ENCODE measurements around the gene FAM193B.
A peak's percentile ranks its signal among the peaks of the same experiment; 100 is the strongest.
"Not testable (repeated sequence)": the region's sequence is repeated elsewhere in the genome, so short reads cannot be mapped to it uniquely, and the experiment has no call there.

The FAM193B gene

DNA sequence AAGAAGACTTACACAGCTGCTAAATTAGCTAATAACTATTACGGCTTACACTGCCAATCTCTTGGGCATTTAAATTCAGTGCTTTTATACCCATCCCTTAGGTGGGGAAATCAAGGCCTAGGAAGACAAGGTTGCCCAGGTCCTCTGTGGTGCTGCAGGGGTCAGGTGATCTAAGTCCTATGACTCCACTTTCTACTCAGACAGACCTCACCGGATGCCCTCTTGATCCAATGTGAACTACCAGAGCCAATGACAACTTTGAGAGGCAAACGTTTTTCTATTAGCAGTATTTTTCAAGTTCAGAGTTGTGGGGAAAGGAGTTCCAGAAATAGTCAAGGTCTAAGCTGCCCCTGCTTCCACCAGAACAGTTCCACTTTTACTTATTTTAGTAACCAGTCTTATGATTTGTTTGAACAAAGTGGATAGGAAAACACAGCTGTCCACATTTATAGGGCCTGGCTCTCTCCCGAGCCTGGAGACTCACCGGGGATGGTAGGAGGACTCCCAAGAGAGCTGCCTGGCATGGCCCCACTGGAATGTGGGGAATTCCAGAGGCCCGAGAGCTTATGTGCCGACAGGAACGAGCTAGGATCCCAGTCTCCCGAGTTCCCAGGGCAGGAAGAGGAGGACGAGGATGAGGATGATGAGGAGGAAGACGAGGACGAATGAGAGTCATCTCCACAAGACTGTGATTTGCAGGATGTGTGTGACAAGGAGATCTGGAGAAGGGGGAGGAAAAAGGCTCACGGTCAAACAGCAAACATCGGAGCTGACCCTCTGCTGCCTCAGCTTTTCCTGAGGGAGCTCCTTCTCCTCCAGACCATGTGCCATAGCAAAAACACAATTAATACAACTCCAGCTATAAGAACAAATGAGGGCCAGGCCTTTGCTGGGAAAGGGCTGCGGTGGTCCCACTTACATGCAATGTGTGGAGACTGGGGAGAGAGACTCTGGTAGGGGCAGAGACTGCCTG, 16.7 kb downstream of the FAM193B start:
- no peak for DNase-seq (ENCODE audit: low spot score)

DNA sequence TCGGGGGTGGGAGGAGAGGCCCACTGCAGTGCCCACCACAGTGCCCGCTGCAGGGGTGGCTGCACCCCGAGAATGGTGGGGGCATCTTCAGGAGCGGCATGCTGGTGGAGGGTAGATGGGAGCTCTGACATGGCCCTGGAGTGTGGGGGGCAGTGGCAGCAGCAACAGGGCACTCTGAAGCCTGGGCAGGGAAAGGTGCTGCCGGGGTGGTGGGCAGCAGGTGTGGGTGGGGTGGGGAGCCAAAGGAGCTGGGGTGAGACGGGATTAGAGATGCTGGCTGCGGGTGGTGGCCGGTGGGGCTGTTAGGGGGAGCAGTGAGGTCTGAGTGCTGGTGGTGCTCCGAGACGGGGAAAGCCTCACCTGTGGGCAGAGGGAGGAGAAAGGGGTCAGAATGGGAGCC, 18.0 kb downstream of the FAM193B start:
- no peak for DNase-seq (ENCODE audit: low spot score)

DNA sequence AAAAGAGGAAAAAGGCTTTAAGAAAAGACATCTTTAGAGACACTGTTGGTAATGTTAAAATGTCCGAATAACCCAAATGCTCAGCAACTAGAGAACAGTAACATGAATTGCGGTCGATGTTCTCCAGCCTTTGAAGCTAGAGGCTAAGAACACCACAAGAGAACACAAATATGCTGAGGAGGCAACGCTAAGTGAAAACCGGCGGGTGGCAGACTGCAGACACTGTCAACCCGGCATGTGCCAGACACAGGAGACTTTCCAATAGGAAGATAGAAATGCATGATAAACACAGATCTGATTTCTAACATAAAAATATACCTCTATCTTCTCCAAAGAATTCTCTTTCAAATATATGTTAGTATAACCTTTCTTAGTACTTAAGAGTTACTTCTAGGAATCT, 19.2 kb downstream of the FAM193B start:
- no peak for DNase-seq (ENCODE audit: low spot score)

DNA sequence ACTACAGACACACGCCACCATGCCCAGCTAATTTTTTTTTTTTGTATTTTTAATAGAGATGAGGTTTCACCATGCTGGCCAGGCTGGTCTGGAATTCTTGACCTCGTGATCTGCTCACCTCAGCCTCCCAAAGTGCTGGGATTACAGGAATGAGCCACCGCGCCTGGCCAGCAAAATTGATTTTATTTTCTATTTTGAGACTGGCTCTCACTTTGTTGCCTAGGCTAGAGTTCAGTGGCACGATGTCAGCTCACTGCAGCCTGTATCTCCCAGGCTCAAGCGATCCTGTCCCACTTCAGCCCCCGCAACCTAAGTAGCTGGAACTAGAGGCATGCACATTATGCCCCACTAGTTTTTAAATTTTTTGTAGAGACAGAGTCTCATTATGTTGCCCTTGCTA, 19.9 kb downstream of the FAM193B start:
- not testable (repeated sequence) for DNase-seq (ENCODE audit: low spot score)

DNA sequence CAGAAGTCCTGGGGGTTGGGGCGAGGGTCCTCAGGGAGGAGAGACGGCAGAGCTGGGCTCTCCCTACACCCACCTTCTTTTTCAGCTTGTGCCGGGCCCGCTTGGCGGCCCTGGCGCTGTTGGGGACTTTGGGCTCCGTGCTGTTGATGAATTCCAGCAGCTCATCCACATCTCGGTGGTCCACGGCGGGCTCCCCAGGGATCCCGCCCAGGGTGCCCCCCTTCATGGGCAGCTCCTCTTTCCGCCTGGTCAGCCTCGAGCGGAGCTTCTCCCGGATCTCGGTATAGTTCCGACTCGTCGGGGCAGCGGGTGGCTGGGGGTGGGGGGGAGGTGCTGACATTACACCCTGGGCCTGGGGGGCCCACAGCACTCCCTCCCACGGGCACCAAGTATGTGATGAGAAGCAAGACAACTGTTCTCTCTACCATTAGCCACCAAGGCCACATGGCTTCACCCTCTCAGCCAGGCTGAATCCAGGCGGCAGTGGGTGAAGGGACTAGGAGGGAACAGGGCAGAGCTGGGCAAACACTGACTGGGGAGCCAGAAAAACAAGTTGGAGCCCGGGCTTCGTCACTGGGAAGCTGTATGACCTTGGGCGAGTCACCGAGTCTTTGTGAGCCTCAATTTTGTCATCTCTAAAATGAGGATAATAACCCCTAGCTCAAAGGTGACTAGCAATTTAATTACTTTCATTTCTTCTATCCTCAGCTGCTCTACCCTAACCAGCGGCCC, 23.0 kb downstream of the FAM193B start:
- no peak for DNase-seq (ENCODE audit: low spot score)

DNA sequence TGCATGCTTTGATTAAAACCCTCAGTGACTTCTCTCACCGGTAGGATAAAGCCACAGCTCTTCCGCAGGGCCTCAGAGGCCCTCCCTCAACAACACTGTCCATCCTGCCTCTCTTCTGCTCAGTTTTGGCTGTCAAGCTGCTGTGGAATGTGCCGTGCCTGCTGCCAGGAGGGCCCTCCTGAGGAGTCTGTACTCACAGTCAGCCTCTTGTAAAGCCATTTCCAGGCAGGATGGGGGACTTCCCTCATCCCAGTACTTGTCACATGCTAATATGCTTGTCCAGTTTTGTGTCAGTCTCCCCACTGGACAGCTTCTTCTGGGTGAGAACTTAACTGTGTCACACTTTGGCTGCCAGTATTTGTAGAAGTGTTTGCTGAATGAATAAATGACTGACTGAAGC, 23.7 kb downstream of the FAM193B start:
- no peak for DNase-seq (ENCODE audit: low spot score)

DNA sequence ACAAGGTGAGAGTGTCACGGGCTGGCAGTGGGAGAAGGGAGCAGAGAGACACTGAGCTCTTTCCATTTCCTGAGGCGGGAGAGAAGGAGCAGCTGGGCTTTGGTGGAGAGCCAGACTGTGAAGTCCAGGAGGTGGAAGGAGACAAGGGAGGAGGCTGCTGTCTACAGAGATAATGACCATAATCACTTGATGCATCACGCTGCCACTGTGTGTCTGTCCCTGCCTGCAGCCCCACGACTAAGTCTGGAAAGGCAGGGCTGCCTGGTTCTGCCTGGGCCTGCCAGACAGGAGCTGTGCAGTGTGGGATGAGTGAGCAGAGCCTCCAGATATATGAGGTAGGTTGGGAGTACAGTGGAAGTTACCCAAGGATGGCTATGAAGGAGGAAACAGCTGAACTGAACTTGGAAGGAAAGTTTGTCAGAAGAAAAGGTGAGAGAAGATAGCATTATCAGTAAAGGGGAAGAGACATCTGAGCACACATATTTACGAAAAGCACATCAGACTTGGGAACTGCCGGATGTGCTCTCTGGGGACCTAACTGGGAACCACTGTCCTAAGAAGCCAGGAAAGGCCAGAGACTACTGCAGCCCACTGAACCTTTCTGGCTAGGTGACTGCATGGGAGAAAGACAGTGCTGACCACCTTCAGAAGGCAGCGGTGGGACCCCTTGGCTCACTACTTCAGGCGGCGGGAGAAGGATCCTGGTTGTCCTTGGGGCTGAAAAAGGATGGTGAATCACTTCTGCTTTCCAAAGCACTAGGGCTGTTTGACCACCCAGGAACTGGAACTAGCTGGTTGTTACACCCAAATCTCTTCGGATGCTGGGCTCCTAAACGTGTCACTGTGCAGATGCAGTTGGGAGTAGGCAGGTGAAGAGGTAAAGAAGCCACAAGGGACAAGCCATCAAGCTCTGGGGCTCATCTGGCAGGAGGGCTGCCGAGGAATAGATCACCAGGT, 24.8 kb downstream of the FAM193B start:
- DNase-seq (ENCODE audit: low spot score), result no peak

DNA sequence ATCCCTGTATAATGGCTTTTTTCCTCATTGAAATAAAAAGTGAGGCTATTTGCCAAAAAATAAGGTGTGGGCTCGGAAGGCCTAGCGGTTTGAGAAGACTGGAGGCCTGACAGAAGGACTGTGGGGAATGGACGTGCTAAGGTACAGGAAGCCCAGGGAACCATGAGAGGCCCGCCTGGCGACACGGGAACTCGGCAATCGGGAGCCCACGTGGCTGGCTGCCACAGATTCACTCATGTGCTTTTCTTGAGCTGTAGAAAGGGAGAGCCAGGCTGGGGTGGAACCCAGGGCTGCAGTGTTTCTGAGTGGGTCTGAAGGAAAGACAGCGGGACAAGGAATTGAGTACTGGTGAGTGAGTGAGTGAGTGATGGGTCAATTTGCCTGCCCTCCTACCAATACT, 25.7 kb downstream of the FAM193B start:
- DNase-seq (ENCODE audit: low spot score), result no peak

DNA sequence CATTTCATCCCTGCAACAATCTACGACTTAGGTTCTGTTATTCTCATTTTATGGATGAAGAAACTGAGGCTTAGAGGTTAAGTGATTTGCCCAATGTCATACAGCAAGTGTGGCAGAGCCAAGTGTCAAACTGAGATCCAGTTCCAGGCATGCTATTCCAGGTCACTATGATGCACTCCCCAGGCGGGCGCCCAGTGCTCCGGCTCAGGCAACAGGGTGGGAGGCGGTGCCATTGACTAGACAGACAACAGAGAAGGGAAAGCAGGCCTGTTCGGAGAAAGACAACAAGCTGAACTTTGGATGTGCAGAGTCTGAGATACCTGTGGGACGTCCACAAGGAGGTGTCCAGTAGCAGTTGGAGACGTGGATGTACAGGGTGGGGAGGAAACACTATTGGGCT, 26.8 kb downstream of the FAM193B start:
- no peak for DNase-seq (ENCODE audit: low spot score)

DNA sequence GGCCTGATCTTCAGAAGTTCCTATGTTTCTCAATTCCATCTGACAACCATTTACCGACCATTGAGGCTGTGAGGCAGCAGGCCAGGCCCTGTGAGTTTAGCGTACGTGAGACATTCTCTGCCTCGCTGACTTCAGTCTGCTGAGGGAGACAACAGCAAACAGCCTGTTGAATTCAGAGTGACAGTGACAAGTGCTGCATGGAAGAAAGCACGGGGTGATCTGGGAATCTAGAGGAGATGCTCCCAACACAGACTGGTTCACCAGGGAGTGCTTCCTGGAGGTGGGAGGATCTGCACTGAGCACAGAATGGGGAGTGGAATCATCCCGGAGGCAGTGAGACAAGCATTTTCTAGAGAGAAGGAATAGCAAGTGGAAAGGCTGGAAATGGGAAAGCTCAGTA, 27.6 kb downstream of the FAM193B start:
- DNase-seq (ENCODE audit: low spot score), result no peak

DNA sequence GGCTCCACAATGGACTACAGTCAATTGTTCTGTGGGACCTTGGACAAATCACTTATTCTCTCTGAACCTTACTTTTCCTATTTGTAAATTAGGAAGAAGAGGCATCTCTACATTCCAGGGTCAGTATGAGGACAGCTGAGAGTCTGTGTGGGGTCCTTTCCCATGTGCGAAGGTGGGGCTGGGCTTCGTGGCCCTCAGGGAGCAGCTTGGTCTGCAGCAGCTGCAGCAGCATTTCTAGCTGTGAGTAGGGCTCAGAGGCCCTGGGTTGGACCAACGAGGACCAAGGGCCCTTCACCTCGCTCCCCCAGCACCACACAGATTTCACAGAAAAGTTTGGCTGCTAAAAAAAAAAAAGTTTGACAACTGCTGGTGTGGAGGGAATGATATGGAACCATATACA, 28.2 kb downstream of the FAM193B start:
- DNase-seq (ENCODE audit: low spot score), result no peak

DNA sequence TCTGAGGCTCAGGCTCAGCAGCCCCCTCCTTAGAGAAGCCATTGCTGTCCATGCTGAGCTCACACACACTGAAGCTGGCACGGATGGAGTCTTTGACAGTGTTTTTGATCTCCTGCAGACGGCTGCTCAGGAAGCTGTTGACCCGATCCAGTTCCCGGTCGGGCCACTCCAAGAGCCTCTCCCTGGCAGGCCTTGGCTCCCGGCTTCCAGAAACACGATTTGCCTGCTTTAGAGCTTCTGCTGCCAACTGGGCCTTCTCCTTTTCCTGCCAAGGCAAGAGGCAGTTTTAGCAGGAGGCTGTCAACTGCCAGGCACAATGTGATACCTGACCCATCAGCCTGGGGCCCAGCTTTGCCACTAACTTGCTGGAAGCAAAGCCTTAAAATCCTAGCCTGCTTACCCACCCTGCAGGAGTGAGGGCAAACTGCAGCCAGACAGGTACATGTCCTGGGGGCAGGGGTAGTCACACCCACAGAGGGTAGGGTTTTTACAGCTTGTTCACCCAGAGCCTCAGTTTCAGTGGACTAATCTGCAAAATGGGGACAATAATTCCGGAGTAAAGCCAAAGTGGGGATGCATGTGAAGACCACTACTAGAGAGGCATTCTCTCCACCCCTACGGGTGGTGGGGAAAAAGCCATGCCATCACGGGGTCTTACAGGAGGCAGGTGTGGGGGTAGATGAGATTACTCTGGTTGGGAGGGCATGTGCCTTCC, 29.3 kb downstream of the FAM193B start:
- no peak for DNase-seq (ENCODE audit: low spot score)

DNA sequence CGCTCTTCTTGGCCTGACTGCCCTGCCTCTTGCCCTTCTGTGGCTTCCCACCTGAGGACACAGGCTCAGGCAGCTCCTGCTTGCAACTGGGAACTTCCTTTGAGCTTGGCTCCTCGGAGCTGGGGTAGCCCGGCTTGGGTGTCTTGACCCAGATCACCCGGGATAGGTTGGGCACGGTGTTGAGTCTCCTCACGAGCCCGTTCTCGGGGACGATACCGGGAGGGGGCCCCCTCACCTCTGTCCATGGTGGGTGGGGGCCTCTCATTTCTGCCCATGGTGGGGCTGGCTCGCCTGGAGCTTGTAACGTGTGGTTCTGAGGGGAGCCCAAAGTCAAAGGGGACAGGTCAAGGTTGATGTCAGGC, 29.8 kb downstream of the FAM193B start:
- DNase-seq (ENCODE audit: low spot score), result no peak

DNA sequence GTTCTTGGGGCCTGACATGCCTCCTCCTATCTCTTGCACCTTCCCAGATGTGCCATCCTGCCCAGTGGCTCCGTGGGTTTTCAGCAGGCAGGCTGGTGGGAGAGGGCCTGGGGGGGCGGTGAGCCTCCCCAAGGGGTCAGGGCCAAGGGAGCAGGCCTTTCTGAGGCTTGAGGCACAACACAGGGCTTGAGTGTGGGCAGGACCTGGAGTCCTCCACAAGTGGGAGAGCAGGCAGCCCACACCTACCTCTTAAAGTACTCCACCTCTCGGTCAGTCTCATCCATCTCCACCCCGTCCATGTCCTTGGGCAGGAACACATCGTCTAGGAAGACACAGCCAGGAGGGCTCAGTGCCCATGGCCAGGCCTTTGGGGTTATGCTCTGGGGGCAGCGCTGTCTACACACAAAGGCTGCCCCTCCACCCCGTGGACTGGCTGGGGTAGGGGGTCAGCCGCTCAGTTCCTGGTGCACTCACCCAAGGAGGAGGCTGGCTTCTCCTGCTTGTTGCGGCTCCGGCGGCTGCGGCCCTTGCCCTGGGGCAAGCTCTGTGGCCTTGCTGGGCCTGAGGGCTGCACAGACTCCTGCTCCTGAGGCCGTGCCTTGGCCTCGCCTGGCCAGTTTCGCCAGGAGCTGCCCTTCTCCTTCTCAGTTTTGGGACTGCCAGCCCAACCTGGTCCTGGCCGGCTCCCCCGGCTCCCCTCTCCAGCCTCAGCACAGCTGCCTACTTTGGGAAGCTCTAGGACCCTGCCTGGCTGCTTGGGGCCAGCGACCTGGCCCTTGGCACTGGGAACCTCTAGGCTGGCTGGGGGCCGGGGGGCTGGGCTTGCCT, 30.4 kb downstream of the FAM193B start:
- DNase-seq (ENCODE audit: low spot score), result no peak

DNA sequence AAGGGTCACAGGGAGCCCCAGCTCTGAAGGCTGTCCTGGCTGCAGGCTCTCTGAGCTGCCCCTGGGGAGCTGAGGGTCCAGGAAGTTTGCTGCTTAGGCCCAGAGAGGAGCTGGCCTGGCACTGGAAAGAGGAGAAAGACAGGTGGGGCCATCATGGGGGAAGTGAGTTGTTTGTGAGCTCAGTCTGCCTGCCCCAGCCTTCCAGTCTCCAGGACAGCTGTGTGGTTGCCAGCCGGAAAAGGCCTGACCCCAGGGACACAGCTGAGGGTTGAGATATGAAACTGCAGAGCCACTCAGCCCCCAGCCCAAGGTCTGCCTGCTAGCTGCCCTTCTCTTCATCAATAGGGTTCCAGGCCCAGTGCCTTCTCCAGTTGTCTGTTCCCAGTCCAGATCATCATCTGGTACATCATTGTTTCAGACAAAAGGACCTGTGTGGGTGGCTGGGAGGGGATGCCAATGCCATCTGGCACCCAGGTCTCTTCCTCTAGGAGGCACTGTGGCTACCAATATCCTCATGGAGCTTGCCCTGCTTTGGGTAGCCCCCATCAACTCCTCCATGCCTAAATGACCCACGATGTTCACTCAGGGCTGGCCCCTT, 33.3 kb downstream of the FAM193B start:
- DNase-seq (ENCODE audit: low spot score), result peak; percentile 48

DNA sequence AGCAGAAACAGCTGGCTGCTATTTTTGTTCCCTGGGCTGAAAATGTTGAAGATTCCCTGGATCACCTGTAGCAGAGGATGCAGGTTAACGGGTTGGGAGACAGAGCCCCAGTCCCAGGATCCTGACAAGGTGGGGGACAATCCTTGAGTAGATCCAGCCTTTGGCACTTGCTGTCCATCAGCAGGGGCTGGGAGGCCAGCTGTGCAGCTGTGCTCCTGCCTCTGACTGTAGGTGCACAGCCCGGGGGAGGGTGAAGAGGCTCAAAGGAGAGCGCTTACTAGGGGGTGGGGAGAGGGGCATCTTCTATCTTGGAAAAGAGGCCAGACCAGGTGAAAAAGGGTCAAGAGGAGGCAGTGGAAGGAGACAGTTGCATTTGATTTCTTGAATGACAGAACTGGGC, 34.1 kb downstream of the FAM193B start:
- no peak for DNase-seq (ENCODE audit: low spot score)

DNA sequence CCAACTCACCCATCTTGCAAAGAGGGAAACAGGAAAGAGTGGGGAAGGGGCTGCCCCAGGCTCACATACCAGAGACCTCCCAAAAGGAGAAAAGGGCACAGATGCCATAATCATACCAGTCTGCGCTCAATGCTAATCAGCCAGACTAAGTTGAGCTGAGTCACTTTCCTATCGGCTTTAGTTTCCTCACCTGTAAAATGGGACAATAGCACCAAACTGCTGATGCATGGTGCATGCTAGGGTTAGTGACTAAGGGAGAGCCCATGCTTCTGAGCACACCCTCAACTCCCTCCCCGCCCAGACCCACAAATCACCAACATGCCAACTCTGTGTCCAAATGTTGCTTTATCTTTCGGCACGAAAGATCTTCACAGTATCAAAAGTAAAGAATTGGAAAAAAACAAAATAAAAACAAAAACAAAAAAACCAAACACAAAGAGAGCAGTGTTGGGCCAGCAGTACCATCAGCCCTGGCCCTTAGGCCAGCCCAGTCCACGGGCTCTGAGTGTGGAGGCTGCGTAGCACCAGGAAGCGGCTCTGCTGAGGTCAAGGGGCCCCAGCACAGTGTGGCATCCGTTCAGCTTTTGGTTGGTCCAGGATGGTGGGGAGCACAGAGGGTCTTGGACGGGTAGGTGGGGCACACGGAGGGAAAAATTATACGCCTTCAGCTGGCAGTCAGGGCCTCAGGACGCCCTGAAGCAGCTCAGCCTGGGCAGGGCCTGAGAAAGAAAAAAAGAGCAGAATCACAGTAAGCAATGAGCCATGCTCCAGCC, 34.7 kb downstream of the FAM193B start:
- DNase-seq (ENCODE audit: low spot score), result no peak

DNA sequence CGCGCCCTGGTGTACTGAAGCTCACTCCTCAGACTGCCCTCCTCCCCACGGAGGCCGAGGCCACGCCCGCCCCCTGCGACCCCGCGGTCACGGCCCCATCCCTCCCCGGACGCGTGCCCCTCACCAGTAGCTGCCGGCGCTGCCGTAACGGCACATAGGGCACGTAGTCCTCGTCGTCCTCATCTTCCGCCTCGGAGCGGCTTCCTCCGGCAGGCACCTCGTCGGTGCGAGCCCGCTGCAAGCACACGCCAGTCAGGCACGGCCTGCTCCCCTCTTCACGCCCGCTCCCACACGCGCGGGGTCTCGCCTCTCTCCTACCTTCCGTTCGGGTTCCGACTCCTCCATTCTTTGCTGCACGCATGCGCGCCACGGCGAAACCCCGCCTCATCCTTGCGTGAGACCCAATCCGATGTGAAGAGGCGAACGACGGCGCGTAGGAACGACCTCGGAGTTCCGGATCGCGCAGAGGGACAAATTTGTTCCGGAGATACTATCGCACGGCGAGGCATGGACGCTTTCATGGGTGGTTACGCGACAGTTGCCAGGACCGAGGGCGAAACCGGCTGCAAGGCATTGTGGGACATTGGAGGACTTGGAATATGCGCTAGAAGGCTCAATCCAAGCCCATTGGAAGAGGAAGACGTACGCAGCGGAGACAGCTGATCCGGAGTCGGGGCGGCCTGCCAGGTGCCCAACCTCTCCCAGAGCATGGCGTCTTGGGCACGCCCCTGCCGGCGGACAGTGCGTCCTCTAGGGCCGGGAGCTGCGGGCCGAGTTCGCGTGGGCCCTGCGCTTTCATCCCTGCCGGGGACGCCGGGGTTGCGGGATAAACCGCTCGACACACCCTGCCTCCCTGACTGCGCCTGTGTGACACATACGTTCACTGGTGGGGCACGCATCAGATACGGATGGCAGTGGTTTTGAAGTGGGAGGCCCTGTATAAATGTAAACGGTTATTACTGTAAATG, 37.5 kb downstream of the FAM193B start, which contains the start of gene DDX41:
Gene DDX41, minus strand, starts transcription at position 361 of the 968 bp plus-strand sequence. Its CDS starts 16 bp downstream, at position 345.
- DNase-seq (ENCODE audit: low spot score), result peak; percentile 98

Measured in NAMALWA (cell line).